ENCODE results near the gene KSR1. TPM values are rescaled to one million over a fixed set of nuclear protein-coding genes. Genes with fewer than 3 reads are reported as not detected.
"Not testable (repeated sequence)": the region's sequence is repeated elsewhere in the genome, so short reads cannot be mapped to it uniquely, and the experiment has no call there.

The KSR1 gene
- total RNA-seq, 1 donor = 23.5 TPM

DNA sequence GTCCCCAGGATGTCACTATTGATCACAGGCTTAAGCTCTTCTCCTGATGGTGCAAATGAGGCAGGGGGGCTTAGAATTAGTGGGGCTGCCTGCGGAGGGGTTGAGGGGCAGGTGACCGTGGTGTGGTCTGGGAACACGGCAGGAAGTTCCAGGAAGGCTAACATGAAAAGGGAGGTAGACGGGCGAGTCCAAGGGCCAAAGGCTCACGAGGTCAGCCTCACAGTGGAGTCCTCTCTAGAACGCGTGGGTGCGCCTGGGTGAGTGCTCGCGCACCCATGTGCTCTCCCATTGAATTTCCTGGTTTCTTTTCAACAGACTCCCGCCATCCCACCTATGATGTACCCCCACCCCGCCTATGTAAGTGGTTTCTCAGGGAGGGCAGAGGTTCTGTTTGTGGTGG, 190.0 kb downstream of the KSR1 start:
- H3K9me3 ChIP-seq (ENCODE audit: low read depth, low read length) = no peaks in the 10 kb centered on the region
- no peaks in the 10 kb centered on the region for H3K4me1 ChIP-seq (ENCODE audit: insufficient read depth, low read length)
- no peaks in the 10 kb centered on the region for H3K27me3 ChIP-seq (ENCODE audit: insufficient read depth, low read length)

DNA sequence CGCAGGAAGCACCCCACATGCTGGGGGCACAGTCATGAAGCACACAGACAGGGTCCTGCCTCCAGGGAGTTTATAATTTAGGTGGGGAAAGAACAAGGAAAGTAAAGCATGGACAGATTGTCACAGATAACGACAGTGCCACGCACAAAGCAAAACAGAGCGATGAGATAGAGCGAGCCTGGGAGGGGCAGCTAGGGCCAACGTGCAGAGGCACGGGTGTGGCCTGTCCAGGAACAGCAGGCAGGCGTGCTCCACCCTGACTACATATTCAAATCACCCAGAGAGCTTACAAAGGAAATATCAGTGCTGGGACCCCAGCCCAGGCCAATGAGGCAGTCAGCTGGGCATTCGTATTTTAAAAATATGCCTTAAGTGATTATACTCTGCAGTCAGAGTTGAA, 191.5 kb downstream of the KSR1 start:
- Histone ChIP-seq H3K9me3 (ENCODE audit: low read depth, low read length) (no peaks in the 10 kb centered on the region), H3K27me3 (ENCODE audit: insufficient read depth, low read length) (no peaks in the 10 kb centered on the region), H3K4me3 (ENCODE audit: low read length) (no peak overlapping the region), H3K4me1 (ENCODE audit: insufficient read depth, low read length) (no peaks in the 10 kb centered on the region)

More for the DNA sequence above, 190.0 kb downstream of the KSR1 start:
- H3K4me3 ChIP-seq (ENCODE audit: low read length) = no peak overlapping the region

DNA sequence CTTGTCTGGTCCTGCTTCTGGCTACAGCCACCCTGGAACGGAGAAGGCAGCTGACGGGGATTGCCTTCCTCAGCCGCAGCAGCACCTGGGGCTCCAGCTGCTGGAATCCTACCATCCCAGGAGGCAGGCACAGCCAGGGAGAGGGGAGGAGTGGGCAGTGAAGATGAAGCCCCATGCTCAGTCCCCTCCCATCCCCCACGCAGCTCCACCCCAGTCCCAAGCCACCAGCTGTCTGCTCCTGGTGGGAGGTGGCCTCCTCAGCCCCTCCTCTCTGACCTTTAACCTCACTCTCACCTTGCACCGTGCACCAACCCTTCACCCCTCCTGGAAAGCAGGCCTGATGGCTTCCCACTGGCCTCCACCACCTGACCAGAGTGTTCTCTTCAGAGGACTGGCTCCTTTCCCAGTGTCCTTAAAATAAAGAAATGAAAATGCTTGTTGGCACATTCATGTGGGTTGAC, 192.9 kb downstream of the KSR1 start:
- not testable (repeated sequence) for H3K4me1 ChIP-seq (ENCODE audit: insufficient read depth, low read length); H3K4me3 ChIP-seq (ENCODE audit: low read length); H3K27me3 ChIP-seq (ENCODE audit: insufficient read depth, low read length); H3K9me3 ChIP-seq (ENCODE audit: low read depth, low read length)

DNA sequence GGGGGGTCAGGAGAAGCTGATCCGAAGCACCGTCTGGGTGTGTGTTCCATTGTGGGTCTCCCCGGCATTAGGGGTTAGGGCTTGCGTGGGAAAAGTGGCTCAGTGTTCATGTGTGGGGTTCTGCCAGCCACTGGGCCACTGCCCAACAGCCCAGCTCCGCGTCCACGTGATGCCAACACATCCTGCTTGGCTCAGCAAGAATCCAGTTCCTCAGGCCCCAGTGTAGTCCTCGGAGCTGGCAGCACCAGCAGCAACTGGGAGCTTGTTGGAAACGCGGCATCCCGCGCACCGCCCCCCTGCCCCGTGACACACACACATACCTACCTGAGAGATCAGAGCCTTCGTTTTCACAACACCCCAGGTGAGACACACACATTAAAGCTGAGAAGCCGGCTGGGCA, 193.7 kb downstream of the KSR1 start:
- Histone ChIP-seq H3K27me3 (ENCODE audit: insufficient read depth, low read length) (no peaks in the 10 kb centered on the region), H3K4me1 (ENCODE audit: insufficient read depth, low read length) (no peaks in the 10 kb centered on the region), H3K4me3 (ENCODE audit: low read length) (no peak overlapping the region)

DNA sequence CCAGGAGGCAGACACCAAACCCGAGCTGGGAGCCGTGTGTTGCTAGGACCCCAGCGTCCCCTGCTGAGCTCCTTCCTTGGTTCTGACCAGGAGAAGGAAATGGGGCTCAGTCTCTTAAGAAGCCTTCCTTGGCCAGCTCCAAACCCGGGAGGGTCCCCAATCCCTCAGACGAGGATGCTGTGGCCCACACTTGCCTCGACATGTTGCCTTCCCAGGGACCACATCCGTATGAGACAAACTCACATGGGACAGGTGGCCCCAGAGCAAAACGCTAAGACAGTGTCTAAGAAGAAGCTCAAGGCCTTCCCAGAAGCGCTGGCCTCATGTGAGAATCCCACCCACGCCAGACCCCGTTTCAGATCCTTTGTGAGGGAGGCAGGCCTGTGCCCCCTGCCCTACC, 194.6 kb downstream of the KSR1 start:
- no peaks in the 10 kb centered on the region for H3K9me3 ChIP-seq (ENCODE audit: low read depth, low read length)
- no peaks in the 10 kb centered on the region for H3K4me1 ChIP-seq (ENCODE audit: insufficient read depth, low read length)
- no peaks in the 10 kb centered on the region for H3K27me3 ChIP-seq (ENCODE audit: insufficient read depth, low read length)
- no peak overlapping the region for H3K4me3 ChIP-seq (ENCODE audit: low read length)

More for the DNA sequence above, 193.7 kb downstream of the KSR1 start:
- H3K9me3 ChIP-seq (ENCODE audit: low read depth, low read length) = no peaks in the 10 kb centered on the region

DNA sequence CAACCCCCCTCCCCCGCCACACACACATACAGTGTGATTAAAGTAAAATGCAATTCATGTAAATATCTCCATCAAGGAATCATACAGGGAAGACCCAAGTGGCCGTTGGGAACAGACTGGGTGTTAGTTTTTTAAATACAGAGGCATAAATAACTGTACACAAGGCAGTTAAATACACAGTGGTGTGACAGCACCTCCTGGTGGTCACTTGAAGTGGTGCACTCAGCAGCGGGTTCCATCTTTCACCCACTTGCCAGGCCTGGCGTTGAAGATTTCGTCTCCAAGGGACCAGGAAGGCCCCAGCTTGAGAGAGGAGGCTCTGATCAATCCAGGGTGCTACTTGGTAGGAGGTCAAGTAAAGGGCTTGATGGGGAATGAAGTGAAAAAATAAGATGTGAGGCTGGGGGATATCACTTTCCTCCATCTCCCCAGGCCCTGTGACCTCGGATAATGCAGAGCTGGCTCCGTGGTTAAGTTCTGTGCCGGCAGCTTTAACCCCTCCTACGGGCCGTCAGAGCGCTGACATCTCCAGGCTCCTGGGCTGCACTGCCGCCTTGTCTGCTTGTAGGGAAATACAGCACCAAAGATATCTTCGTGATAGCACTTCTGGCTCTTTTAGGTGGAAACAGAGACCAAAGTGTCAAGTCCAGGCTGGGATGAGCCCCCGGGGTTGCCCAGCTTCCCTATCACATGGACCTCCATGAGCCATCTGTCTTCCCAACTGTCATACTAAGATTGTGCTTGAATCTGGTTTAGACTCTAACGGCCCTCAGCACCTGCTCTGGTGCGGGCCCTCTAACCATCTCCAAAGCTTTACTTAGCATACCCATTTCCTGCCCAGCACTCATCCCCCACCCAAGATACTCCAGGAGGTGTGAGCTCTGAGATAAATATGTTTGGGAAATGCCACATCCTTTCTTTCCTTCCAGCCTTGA, 195.4 kb downstream of the KSR1 start:
- no peaks in the 10 kb centered on the region for H3K9me3 ChIP-seq (ENCODE audit: low read depth, low read length)
- H3K4me3 ChIP-seq (ENCODE audit: low read length) = no peak overlapping the region
- no peaks in the 10 kb centered on the region for H3K4me1 ChIP-seq (ENCODE audit: insufficient read depth, low read length)
- no peaks in the 10 kb centered on the region for H3K27me3 ChIP-seq (ENCODE audit: insufficient read depth, low read length)

DNA sequence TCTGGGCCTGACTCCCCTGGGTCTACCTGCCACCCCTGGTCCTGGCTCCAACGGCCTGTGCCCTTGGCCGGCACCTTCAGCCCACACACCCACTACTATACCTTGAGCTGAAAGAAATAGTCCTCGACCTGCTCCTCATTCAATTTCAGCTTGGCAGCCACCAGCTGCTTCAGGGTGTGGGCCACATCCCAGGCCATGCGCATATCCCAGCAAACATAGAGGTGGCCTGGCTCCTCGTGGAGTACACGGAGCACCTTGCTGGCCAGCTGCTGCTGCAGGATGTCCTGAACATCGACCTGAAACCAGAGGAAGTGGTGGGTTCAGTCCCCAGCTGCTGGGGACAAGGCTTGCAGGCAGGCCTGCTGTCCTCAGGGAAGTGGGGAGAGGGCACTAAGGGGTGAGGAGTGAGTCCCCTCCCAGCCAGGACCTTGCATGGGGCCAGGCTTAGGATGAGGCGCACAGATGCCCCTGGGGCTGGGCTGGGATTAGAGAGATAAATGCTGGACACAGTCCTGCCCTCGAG, 197.3 kb downstream of the KSR1 start:
- H3K4me1 ChIP-seq (ENCODE audit: insufficient read depth, low read length); H3K4me3 ChIP-seq (ENCODE audit: low read length); H3K9me3 ChIP-seq (ENCODE audit: low read depth, low read length); H3K27me3 ChIP-seq (ENCODE audit: insufficient read depth, low read length): not testable (repeated sequence)

DNA sequence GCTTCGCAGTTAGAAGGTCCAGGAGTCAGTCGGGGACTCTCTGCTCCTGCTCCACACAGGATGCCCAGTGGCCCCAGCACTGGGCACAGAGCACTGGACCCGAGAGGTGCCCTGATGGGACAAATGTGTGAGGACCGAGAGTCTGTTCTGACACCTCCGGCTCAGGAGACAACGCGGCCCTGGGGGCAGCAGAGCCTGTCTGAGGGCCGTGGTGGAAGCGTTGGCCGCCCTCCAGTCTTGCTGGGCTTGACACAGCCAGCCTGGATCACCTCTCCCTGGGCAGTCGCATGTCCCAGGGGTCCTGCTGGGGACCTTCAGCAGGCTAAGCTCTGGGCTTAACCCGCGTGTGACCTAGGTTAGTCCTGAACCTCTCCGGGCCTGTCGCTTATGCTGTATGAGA, 197.9 kb downstream of the KSR1 start:
- no peaks in the 10 kb centered on the region for H3K4me1 ChIP-seq (ENCODE audit: insufficient read depth, low read length)

DNA sequence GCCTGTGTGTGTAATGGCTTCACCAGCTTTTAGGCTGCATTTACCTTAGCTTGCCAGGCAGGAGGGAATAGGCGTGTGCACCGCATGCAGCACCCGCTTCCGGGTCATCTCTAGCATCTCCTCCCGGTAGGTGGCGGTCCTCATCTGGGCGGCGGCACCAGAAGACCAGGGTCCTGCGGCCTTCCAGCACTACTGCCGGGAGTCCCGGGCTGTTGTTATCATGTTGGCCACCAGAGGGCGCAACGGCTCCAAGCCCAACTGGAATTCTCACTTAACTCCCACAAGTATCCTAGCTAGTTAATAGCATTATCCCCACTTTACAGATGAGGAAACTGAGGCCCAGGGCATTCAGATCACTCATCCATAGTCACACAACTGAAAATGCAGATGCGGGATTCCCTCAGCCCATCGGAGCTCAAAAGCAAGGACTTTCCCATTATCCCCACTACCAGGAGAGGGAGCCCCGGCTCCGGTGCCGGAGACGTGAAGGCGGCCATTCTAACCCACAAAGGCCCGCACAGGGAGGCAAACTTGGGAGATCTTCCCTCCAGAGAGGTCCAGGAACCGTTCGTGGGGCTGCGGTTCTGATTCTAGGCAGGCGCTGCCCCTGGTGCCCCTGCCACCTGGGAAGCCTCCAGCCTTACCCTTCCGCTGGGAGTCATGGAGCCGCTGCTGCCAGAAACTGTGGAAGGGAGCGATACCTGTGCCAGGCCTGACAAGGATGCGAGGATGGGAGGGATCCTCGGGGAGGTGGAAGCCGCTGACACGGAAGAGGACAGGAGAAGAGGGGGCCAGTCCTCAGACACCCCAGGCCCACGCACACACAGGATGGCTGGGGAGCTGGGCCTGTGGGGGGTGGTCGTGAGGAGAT, 198.6 kb downstream of the KSR1 start:
- Histone ChIP-seq H3K4me3 (ENCODE audit: low read length) (no peak overlapping the region), H3K9me3 (ENCODE audit: low read depth, low read length) (no peaks in the 10 kb centered on the region), H3K27me3 (ENCODE audit: insufficient read depth, low read length) (no peaks in the 10 kb centered on the region), H3K4me1 (ENCODE audit: insufficient read depth, low read length) (no peaks in the 10 kb centered on the region)

More for the DNA sequence above, 197.9 kb downstream of the KSR1 start:
- H3K27me3 ChIP-seq (ENCODE audit: insufficient read depth, low read length) = no peaks in the 10 kb centered on the region
- H3K4me3 ChIP-seq (ENCODE audit: low read length) = no peak overlapping the region
- H3K9me3 ChIP-seq (ENCODE audit: low read depth, low read length) = no peaks in the 10 kb centered on the region

DNA sequence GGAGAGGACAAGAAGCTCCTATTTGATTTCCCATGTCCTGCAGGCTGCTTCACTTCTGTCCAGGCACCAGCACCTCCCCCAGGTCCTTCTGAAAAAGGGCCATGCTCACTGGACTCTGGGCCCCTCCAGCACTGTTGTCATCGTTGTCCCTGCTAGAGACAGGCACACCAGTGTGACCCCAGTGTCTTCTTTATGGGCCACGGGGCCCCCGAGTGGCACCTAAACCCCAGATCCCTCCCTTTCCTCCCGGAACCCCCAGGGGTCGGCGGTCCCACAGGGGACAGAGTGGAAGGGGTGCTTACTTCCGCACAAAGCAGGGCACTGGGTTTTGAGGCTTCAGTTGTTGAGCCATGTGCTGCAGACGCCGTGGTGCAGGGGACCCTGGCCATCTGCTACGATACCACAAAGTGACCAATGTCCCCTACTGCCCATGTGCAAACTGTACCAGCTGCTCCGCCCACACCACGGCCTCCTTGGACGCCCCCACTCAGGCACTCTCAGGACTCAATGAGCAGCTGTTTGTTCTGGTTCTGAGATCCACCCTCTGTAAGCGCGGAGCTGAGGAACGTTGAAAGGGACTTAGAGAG, 199.4 kb downstream of the KSR1 start:
- H3K27me3 ChIP-seq (ENCODE audit: insufficient read depth, low read length); H3K9me3 ChIP-seq (ENCODE audit: low read depth, low read length); H3K4me3 ChIP-seq (ENCODE audit: low read length); H3K4me1 ChIP-seq (ENCODE audit: insufficient read depth, low read length): not testable (repeated sequence)

DNA sequence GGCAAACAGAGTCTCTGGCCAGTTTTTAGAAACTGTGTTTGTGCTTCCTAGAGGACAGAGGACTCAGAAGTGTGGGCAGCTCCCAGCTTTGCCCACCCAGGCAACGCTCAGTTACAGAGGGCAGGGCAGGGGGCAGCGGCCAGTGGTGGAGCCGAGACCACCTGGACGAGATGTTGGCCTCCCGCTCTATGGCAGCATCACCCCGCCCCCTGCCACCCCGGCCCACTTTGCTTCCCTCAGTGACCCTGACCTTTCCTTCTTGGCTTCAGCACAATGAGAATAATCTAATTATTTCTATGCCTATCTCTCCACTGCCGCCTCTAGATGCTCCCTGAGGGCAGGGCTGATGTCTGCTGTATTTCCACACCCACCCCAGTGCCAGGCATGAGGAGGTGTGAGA, 200.4 kb downstream of the KSR1 start:
- not testable (repeated sequence) for H3K4me3 ChIP-seq (ENCODE audit: low read length); H3K9me3 ChIP-seq (ENCODE audit: low read depth, low read length); H3K4me1 ChIP-seq (ENCODE audit: insufficient read depth, low read length); H3K27me3 ChIP-seq (ENCODE audit: insufficient read depth, low read length)

DNA sequence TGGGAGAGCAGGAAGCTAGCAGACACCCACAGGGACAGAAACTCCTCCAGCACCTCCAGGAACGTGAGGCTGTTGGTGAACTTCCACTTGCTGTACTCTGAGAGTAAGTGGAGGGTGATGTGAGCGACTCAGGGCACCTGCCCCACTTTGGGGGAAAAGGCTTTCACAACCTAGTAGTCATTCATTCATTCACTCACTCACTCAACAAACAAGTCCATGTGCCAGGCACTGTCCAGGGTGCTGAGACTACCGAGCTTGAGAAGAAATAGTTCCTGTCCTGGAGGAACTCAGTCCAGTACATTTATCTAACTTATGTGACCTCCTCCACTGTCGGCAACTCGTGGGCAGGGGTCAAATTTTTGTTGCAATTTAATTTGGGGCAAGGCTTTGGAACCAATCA, 201.4 kb downstream of the KSR1 start:
- Histone ChIP-seq H3K4me3 (ENCODE audit: low read length) (no peak overlapping the region), H3K4me1 (ENCODE audit: insufficient read depth, low read length) (no peaks in the 10 kb centered on the region)

DNA sequence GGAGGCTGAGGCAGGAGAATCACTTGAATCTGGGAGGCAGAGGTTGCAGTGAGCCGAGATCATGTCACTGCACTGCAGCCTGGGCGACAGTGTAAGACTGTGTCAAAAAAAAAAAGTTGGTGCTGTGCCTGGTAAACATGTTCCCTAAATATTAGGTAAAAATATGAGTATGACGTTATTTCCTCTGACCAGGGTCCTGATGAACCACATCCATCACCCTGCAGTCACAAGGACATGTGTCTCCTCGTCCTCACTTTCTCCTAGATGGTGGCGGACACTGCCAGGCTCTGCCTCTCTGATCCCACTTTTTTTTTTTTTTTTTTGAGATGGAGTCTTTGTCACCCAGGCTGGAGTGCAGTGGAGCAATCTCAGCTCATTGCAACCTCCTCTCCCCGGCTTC, 203.4 kb downstream of the KSR1 start:
- Histone ChIP-seq H3K4me3 (ENCODE audit: low read length) (no peak overlapping the region), H3K4me1 (ENCODE audit: insufficient read depth, low read length) (no peaks in the 10 kb centered on the region), H3K27me3 (ENCODE audit: insufficient read depth, low read length) (no peaks in the 10 kb centered on the region), H3K9me3 (ENCODE audit: low read depth, low read length) (no peaks in the 10 kb centered on the region)

More for the DNA sequence above, 201.4 kb downstream of the KSR1 start:
- no peaks in the 10 kb centered on the region for H3K9me3 ChIP-seq (ENCODE audit: low read depth, low read length)
- H3K27me3 ChIP-seq (ENCODE audit: insufficient read depth, low read length) = no peaks in the 10 kb centered on the region

DNA sequence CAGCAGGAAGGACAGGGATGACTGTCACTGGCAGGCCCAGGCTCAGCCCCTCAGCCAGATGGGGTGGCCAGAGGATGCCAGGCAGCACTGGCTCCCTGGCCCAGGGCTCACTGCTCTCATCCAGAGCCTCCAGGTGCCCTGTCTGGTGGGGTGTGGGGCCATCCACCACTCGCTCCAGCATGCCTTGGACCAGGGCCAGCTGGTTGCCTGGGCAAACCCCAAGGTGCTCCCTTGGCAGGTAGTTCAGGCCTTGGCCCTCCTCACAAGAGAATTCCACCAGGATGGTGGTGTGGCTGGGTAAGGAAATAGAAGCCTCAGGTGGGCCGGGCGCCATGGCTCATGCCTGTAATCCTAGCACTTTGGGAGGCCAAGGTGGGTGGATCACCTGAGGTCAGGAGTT, 204.2 kb downstream of the KSR1 start:
- H3K4me1 ChIP-seq (ENCODE audit: insufficient read depth, low read length) = no peaks in the 10 kb centered on the region
- H3K27me3 ChIP-seq (ENCODE audit: insufficient read depth, low read length) = no peaks in the 10 kb centered on the region
- H3K9me3 ChIP-seq (ENCODE audit: low read depth, low read length) = no peaks in the 10 kb centered on the region
- H3K4me3 ChIP-seq (ENCODE audit: low read length) = no peak overlapping the region

Data from mononuclear cell (primary cell).